PC-9 (cell line): ENCODE measurements around the gene FAXDC2. TPM values are rescaled to one million over a fixed set of nuclear protein-coding genes. Genes with fewer than 3 reads are reported as not detected.
A peak's percentile ranks its signal among the peaks of the same experiment; 100 is the strongest.

Experiments
- BruUV-seq: library from RNA; stranded (reverse); fragments of 400-500 nt; replicated peaks from 2 replicates; lab custom pipeline; 2021; lab: Mats Ljungman, UMichigan
- CTCF ChIA-PET: fragments of 300-600 bp; sonication (Branson Sonifier 250); formaldehyde crosslinking; loops from one replicate; lab custom pipeline; 2022; ENCODE audit warnings: antibody characterized with exemption; lab: Charles Lee
- POLR2A ChIA-PET: fragments of 300-600 bp; sonication (Branson Sonifier 250); formaldehyde crosslinking; loops from one replicate; lab custom pipeline; 2022; ENCODE audit warnings: antibody characterized with exemption; ENCODE audit not compliant: unreplicated experiment; lab: Charles Lee
- DNase-seq, 2 experiments: peaks; one replicate each; pipeline versions ENCODE4 v3.0.0 to v3.0.0-alpha.2; 2015 to 2022; ENCODE audit warnings: mixed read lengths in 1 of 2
- H2AFZ ChIP-seq: fragments of 200-600 bp; sonication (generic); 2 replicates; pipeline ENCODE4 v1.8.1; 2017; ENCODE audit warnings: antibody characterized with exemption
- H3F3A ChIP-seq: fragments of 200-600 bp; sonication (generic); 2 replicates; pipeline ENCODE4 v1.8.1; 2017; ENCODE audit warnings: antibody characterized with exemption, mild to moderate bottlenecking, low read depth; ENCODE audit not compliant: insufficient read depth
- H3K27ac ChIP-seq: fragments of 200-600 bp; sonication (generic); 2 replicates; pipeline ENCODE4 v1.6.1; 2016; ENCODE audit warnings: mixed run types
- H3K27me3 ChIP-seq: fragments of 200-600 bp; sonication (generic); 2 replicates; pipeline ENCODE4 v1.6.1; 2016; ENCODE audit warnings: low read depth, mixed run types; ENCODE audit not compliant: insufficient read depth
- H3K36me3 ChIP-seq: fragments of 200-600 bp; sonication (generic); 2 replicates; pipeline ENCODE4 v1.6.1; 2016; ENCODE audit warnings: low read depth, mixed run types
- H3K4me1 ChIP-seq: fragments of 200-600 bp; sonication (generic); replicated peaks from 2 replicates; pipeline ENCODE4 v1.6.1; 2016; ENCODE audit warnings: mixed run types; ENCODE audit not compliant: insufficient read depth
- H3K4me2 ChIP-seq: fragments of 200-600 bp; sonication (generic); 2 replicates; pipeline ENCODE4 v1.6.1; 2017; ENCODE audit warnings: mixed run types
- H3K4me3 ChIP-seq: fragments of 200-600 bp; sonication (generic); 2 replicates; pipeline ENCODE4 v1.6.1; 2016; ENCODE audit warnings: mixed run types
- H3K79me2 ChIP-seq: fragments of 200-600 bp; sonication (generic); 2 replicates; pipeline ENCODE4 v1.6.1; 2017; ENCODE audit warnings: low read depth, mixed run types
- H3K9me2 ChIP-seq: fragments of 200-600 bp; sonication (generic); 2 replicates; pipeline ENCODE4 v1.8.1; 2017; ENCODE audit warnings: mild to moderate bottlenecking; ENCODE audit not compliant: insufficient read depth
- H3K9me3 ChIP-seq: fragments of 200-600 bp; sonication (generic); 2 replicates; pipeline ENCODE4 v1.8.1; 2016; ENCODE audit warnings: low read depth; ENCODE audit not compliant: insufficient read depth
- H4K20me1 ChIP-seq: fragments of 200-600 bp; sonication (generic); 2 replicates; pipeline ENCODE4 v1.8.1; 2017; ENCODE audit not compliant: insufficient read depth
- CTCF ChIP-seq: fragments of 200-600 bp; sonication (generic); conservative IDR thresholded peaks from 2 replicates; pipeline ENCODE4 v1.6.1; 2017; ENCODE audit warnings: mixed run types, antibody characterized with exemption, mild to moderate bottlenecking, moderate library complexity
- EZH2 ChIP-seq: fragments of 200-600 bp; sonication (generic); IDR thresholded peaks from 2 replicates; pipeline ENCODE4 v1.8.0; 2017; ENCODE audit warnings: antibody characterized with exemption, low read depth
- intact Hi-C: fragments of 100-400 bp; cut with micrococcal nuclease; formaldehyde crosslinking; loops from one replicate; pipeline ENCODE4 v1.10.0; 2022; ENCODE audit not compliant: unreplicated experiment
- total RNA-seq: library from RNA; stranded (reverse); gene quantifications from 2 replicates; pipeline ENCODE4 v1.2.3, GENCODE V29; 2021

Gene FAXDC2
- total RNA-seq, 1 experiment from 2014 or later, result 0.70 TPM

GRCh38 chr5:154794525-154795234 lies 55.7 kb downstream of the FAXDC2 start:
- Histone ChIP-seq H3K4me3 (no peak overlapping the region), H3K9me3 (no peaks in the 10 kb centered on the region), H4K20me1 (peaks cover 82% of the 10 kb centered on the region), H3K36me3 (peaks cover 59% of the 10 kb centered on the region), H3F3A (peaks cover 16% of the 10 kb centered on the region), H3K79me2 (peaks cover 30% of the 10 kb centered on the region), H3K27me3 (no peaks in the 10 kb centered on the region), H3K4me1 (no peaks in the 10 kb centered on the region), H3K27ac (peak overlapping the region; percentile 14; the same call in 1 of the 2 replicates), H3K4me2 (no peak overlapping the region), H3K9me2 (no peaks in the 10 kb centered on the region), H2AFZ (no peak overlapping the region)
- DNase-seq, result no peak
- intact Hi-C loops, result no loop called here
- TF ChIP-seq EZH2 (no peak), CTCF (no peak)
- POLR2A ChIA-PET, result interaction anchor here (0.7 kb wide), 2 partner anchors 350 to 704 kb away, joined by 3 to 4 read pairs; no protein-coding TSS in a partner anchor
- BruUV-seq, result TSS peak; percentile 12
- CTCF ChIA-PET, result no interaction called here

- H3K9me2 ChIP-seq, result no peaks in the 10 kb centered on the region
- H3F3A ChIP-seq, result peaks cover 16% of the 10 kb centered on the region
- intact Hi-C loops, result no loop called here
- BruUV-seq, result no TSS peak
- H3K4me2 ChIP-seq, result no peak overlapping the region
- H3K36me3 ChIP-seq, result peaks cover 51% of the 10 kb centered on the region
- H3K27me3 ChIP-seq, result no peaks in the 10 kb centered on the region
- POLR2A ChIA-PET, result interaction anchor here (0.7 kb wide), 2 partner anchors 349 to 703 kb away, joined by 3 to 4 read pairs; no protein-coding TSS in a partner anchor
- no peak overlapping the region for H2AFZ ChIP-seq
- H3K27ac ChIP-seq, result 0 out of 2 replicates have a peak overlapping the region, but pooled peaks have one; percentile 14
- no peak for DNase-seq
- no peaks in the 10 kb centered on the region for H3K4me1 ChIP-seq
- no peak for TF ChIP-seq EZH2
- H3K4me3 ChIP-seq, result no peak overlapping the region
- H3K9me3 ChIP-seq, result no peaks in the 10 kb centered on the region
- peaks cover 85% of the 10 kb centered on the region for H4K20me1 ChIP-seq
- peaks cover 37% of the 10 kb centered on the region for H3K79me2 ChIP-seq
- CTCF ChIA-PET, result no interaction called here
These were observed 56.5 kb downstream of the FAXDC2 start for GRCh38 chr5:154793599-154794524.

GRCh38 chr5:154791535-154791934 lies 58.9 kb downstream of the FAXDC2 start:
- Histone ChIP-seq H3F3A (peaks cover 8% of the 10 kb centered on the region), H3K36me3 (peaks cover 34% of the 10 kb centered on the region), H3K27ac (0 out of 2 replicates have a peak overlapping the region, but pooled peaks have one; percentile 37), H3K4me1 (no peaks in the 10 kb centered on the region), H2AFZ (no peak overlapping the region), H3K9me2 (no peaks in the 10 kb centered on the region), H3K4me2 (no peak overlapping the region), H3K27me3 (no peaks in the 10 kb centered on the region), H3K4me3 (no peak overlapping the region), H3K79me2 (peaks cover 49% of the 10 kb centered on the region), H3K9me3 (no peaks in the 10 kb centered on the region), H4K20me1 (peaks cover 86% of the 10 kb centered on the region)
- TF ChIP-seq CTCF, result no peak
- DNase-seq, result no peak
- CTCF ChIA-PET, result no interaction called here
- intact Hi-C loops, result no loop called here
- BruUV-seq, result no TSS peak
- POLR2A ChIA-PET, result no interaction called here
